ENCODE data around the gene PRPF6.

DNA sequence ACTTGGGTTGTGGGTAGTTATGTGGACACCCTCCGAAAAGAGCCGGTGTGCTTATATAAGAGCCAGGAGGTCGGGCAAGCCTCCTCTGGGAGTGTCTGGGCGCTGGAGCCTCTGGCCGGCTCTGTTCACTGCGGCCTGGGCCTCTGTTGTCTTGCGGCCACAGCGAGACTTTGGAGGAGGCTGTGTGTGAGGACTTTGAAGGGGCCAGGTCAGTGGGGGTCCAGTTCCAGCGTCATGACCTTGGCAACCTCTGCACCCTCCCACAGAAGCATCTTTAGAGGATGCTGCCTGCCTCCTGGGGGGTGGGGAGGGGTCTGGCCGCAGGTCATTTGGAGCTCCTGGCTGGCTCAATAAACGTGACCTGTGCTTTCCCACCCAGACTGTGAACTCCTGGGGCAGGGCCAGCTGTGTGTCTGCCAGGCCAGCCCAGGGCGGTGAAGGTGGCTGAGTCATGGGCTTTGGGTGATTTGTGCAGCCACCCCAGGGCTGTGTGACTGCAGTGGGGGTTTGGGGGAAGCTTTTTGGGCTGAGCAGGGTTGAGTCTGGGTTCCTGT, 83.3 kb downstream of the PRPF6 start:
- TF ChIP-seq EP300 (IDR thresholded peaks at IDR 0.05) (no peak), POLR2AphosphoS5 (IDR thresholded peaks at IDR 0.05) (no peak), POLR2A (IDR thresholded peaks at IDR 0.05) (no peak)
- TF ChIP-seq, protein P1, sequence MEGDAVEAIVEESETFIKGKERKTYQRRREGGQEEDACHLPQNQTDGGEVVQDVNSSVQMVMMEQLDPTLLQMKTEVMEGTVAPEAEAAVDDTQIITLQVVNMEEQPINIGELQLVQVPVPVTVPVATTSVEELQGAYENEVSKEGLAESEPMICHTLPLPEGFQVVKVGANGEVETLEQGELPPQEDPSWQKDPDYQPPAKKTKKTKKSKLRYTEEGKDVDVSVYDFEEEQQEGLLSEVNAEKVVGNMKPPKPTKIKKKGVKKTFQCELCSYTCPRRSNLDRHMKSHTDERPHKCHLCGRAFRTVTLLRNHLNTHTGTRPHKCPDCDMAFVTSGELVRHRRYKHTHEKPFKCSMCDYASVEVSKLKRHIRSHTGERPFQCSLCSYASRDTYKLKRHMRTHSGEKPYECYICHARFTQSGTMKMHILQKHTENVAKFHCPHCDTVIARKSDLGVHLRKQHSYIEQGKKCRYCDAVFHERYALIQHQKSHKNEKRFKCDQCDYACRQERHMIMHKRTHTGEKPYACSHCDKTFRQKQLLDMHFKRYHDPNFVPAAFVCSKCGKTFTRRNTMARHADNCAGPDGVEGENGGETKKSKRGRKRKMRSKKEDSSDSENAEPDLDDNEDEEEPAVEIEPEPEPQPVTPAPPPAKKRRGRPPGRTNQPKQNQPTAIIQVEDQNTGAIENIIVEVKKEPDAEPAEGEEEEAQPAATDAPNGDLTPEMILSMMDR (IDR thresholded peaks at IDR 0.05) = no peak

Measured in suprapubic skin (tissue), 4 donors.